CMK (cell line): ENCODE results near the gene TMEM87B.
"Not testable (repeated sequence)": the region's sequence is repeated elsewhere in the genome, so short reads cannot be mapped to it uniquely, and the experiment has no call there.

Source experiments
- DNase-seq: peaks from one replicate; pipeline ENCODE4 v3.0.0-alpha.2; 2010; ENCODE audit warnings: low read depth

TMEM87B gene

GRCh38 chr2:112069794-112070193 is 14.7 kb downstream of the TMEM87B start:
- not testable (repeated sequence) for DNase-seq

DNA sequence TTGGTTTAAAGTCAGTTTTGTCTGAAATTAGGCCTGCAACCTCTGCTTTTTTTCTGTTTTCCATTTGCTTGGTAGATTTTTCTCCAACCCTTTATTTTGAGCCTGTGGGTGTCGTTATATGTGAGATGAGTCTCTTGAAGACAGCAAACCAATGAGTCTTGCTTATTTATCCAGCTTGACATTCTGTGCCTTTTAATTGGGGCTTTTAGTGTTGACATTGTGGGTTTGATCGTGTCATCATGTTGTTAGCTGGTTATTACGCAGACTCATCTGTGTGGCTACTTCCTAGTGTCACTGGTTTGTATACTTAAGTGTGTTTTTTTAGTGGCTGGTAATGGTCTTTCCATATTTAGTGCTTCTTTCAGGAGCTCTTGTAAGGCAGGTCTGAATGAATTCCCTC is 18.8 kb downstream of the TMEM87B start:
- no peak for DNase-seq

DNA sequence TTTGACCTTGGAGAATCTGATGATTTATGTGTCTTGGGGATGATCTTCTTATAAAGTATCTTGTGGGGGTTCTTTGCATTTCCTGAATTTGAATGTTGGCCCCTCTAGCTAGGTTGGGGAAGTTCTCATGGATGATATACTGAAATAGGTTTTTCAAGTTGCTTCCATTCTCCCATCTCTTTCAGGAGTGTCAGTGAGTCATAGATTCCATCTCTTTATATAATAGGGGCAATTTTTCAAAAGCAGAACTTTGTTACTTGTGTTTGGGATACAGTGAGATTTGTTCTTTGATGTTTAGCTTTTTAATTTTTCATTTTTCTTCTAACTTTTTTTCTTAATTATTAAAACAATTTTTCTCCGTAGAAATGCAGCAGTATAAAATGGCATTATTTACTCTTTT is 19.4 kb downstream of the TMEM87B start:
- no peak for DNase-seq

- DNase-seq: no peak
Measured at GRCh38 chr2:112075490-112076260, 20.6 kb downstream of the TMEM87B start.

DNA sequence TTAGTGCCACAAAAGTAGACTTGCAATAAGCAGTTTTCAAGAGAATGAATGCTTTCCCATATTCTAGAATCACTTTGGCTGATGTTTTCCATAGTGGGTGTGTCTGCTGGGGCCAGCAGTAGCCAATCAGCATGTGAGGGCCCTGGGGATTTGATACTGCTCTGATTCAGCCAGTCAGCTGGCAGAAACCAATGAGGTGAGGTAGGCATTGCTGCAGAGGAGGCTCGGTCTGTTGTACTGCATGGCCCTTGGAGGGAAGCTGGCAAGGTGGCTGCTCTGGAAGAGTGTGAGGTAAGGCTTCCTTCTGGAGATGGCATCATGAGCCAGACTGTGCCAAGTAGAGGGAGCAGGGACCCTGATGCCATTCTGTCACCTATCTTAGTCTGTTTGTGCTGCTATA is 22.7 kb downstream of the TMEM87B start:
- no peak for DNase-seq

- DNase-seq: no peak
Measured at GRCh38 chr2:112081262-112081661, 26.2 kb downstream of the TMEM87B start.

DNA sequence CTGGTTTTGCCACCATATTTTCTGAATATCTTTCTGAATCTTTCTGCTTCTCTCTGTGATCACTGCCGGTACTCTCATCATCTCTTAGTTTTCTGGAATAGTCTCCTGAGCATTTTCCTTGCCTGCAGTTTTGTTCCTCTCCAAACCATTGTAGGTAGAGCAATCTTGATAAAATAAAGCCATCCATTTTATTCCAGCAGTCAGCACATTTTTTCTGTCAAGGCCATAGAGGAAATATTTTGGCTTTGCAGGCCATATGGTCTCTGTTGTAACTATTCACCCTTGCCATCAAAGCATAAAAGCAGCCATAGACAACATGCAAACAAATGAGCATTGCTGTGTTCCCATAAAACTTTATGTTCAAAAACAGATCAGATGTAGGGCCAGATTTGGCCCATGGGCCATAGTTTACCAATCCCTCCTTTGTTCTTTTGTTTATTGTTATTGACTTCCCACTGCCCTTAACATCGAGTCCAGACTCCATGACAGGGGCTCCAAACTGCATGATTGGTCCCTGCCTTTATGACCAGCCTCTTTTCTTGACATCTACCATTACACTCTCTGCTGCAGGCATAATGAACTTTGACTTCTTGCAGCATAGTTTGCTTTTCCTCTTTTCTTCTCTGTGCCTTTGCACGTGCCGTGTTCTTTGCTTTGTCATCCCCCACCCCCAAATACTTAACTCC is 29.8 kb downstream of the TMEM87B start:
- no peak for DNase-seq

DNA sequence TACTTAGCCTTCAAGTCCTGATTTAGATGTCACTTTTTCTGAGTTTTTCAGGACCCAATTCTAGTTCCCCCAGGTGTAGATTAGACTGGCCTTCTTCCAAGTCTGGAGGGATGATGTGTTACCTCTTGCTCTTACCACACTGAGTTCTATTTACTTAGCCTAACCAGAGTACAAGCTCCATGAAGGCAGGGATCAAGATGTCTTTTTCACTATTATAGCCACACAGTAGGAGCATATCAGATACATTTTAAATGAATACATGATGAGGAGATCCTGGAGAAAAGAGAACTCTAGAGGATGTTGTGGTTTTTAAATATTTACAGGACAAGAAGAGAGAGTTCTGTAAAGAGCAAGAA is 30.3 kb downstream of the TMEM87B start:
- DNase-seq: no peak

DNA sequence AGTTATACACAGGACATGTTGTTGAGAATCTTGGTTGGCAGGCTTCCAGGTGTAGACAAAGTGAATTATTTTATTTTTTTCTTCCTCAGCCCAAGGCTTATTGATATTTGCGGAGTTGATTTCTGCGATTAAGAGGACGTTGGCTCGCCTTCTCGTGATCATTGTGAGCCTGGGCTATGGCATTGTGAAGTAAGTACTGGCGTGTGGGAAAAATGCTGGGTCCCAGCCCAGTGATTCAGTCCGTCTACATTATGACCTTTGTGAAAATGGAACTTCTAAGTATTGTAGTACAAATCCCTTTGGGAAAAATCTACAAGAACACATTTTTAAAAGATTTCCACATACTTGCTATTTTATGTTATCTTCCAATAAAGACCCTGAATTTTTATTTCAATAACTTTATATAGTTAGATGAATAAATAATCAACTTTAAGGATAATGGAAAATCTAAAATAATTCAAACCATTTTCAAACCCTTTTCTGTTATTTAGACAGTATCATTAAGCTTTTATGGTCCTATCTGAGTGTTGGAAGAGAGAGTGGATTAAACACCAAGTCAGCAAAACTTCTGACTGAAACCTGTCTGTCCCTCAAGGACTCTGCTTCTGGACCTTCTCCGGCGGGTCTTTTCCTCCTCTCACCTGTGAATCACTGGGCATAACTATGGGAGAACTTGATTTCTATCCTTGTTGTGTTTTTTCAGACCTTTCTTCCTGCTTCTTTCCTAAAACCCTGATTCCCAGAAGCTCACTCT is 31.0 kb downstream of the TMEM87B start:
- DNase-seq: no peak

DNA sequence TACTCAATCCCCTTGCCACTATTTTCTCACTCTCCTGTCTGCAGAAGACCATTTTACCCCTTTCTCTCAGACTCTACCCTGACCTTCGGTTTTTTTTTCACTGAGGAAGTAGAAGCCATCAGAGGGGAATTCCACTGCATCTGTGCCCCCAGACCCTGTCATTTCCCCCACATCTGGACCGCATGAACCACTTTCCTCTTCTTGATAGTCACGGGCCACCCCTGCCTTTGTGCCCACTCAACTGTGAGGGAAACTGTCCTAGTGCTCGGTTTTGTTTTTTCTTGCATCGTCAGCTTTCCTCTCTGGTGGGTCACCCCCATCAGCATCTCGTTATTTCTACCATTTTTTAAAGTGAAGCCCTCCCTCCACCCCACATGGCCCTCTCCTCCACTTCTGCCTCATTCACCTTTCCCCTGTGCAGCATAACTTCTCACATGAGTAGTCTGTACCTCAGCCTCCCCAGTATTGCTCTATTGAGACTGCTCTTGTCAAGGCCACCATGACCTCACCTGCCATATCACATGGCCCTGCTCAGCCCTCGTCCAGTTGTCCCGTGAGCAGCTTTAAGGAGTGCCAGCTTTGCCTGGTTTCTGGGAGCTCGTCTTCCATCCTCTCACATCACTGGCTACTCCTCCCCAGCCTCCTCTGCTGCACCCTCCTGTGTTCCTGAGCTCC is 32.4 kb downstream of the TMEM87B start:
- DNase-seq: no peak

GRCh38 chr2:112089375-112089774 is 34.3 kb downstream of the TMEM87B start:
- DNase-seq: no peak

DNA sequence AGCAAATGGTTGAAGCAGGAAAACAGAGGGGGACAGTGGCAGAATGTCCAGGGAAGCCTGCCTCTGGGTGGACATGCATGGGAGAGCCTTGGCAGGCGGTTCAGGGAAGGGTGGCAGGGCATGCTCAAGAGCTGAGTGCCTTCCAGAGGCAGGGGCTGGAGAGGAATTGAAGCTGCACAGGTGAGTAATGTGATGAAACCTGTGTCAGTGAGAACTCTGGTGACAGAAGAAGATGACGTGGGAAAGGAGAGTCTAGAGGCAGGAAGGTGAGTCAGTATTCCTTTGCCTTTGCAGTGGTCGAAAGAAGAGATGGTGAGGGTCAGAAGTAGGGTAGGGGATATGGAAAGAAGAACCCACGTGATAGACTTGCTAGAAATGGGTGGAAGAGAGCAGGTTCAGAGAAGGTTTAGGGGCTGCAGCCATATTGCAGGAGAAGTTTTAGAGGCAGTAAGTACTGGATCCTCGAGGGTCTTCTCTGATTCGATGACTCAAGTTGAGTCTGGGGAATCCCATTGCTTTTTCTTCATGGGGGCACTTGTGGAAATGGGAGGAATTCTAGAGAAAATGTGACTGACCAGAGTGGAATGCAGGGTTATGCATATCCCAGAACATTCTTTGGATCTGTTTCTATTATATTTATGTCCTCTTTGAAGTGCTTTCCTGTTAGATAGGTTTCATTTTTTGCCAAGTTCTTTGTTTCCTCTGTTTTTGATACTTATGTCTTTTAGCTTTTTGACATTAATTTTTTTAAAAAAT is 37.4 kb downstream of the TMEM87B start:
- no peak for DNase-seq

DNA sequence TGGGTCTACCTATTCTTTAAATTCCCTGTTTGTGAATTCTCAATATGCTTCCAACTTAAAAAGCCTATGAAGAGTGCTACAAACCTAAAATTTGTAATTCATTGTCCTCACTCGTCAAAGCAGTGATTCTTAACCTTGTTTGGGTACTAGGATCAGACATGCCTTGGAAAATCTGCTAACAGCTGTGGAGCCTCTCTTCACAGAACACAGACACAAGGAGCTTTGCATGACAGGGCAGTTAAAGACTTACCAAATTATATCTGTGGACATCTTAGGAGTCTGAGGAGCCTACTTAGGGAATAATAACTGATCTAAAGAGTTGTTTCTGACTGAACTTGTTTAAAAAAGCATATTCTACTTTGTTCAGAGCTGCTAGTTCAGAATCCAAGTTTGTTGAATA is 38.1 kb downstream of the TMEM87B start:
- DNase-seq: no peak

DNA sequence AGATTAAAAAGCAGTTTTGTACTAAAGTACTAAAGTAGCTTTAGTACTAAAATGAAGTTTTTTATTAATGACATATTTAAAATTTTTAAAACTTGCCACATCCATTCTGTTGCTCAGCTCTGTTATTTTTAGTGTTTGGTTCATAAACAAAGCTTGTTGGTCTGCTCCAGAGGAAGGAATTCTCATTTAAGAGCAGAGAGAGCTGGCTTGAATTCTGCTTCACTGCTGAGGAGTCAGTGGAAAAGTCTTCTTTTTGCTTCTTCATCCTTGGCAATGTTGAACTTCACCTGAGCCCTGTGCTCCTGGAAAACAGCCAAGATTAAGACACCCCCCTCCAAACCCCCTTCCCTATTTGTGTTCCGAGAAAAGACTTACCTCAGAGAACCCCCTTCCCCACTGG is 40.6 kb downstream of the TMEM87B start:
- no peak for DNase-seq

DNA sequence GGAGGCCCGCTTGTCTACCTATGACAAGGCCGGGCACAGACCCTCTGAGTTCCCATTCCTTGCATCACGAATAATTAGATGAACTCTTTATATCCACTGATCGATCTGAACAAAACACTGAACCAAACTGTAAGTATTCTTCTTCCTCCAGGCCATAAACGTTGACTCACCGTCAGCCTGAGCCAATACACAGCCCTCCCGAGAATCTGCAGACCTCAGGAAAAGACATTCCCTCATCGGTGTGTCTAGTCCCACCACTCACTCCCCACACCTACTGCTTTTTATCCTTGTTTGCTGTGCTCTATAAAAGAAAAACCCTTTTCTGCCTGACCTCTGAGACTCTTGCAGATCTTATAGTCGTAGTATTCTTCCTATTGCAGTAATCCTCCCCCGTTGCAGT is 41.0 kb downstream of the TMEM87B start:
- DNase-seq: no peak

- DNase-seq: peak; percentile 27
Measured at GRCh38 chr2:112108178-112108832, 53.2 kb downstream of the TMEM87B start.

DNA sequence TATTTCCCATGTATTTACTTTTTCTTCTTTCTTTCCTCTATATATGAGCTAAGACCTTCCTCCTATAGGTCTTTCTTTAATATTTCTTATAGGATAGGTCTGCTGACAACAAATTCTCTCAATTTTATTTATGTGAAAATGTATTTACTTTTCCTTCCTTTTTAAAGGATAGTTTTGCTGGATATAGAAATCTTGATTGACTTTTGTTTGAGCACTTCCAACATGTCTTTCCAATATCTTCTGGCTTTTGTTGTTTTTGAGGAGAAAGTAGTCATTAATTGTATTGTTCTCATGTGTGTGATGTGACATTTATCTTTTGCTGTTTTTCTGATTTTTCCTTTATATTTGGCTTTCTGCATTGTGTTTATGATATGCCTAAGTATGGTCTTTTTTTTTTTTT is 54.2 kb downstream of the TMEM87B start:
- DNase-seq: no peak

DNA sequence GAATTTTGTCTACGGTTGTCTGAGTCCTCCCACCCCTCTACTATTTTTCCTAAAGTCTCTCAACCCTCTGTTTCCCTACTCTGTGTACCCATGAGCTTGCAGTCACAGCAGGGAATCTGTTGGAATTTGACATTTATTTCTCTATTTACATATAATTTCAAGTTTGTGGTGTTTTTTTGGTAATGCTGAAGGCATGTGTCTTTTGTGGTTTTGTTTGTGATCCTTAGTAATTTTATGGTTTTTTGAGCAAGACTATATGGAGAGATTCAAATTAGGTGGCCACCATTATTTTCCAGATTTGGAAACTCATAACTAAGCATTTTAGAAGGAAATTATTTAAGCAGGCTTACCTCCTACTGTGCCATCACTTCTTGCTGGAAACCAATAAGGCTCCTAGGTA is 55.9 kb downstream of the TMEM87B start:
- DNase-seq: no peak

- not testable (repeated sequence) for DNase-seq
Measured at GRCh38 chr2:112113354-112113753, 58.3 kb downstream of the TMEM87B start.

DNA sequence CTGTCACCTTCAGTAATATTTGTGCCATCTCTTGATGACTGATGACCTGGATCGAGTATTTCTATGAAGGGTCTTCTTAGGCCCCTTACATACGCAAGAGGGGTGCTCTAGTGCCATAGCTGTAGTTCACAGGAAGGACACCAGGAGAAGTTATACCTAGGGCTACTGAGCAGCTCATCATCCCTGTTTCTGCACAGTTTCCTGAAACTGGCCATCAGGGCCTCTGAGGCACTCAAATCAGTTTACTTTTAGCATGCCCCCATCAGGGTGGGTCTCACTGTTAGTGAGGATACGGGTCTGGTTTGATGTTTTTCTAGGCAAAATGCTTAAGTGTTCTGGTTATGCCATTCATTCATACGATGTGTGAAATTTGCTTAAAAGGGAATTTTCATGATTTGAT is 63.1 kb downstream of the TMEM87B start:
- DNase-seq: no peak

- DNase-seq: no peak
Measured at GRCh38 chr2:112121682-112122254, 66.7 kb downstream of the TMEM87B start.
